ENCODE results near the gene HOXD11. TPM values are rescaled to one million over a fixed set of nuclear protein-coding genes. Genes with fewer than 3 reads are reported as not detected.
A peak's percentile ranks its signal among the peaks of the same experiment; 100 is the strongest.

HOXD11 gene
- total and polyA plus RNA-seq, 2 experiments from 2014 or later = not detected

- H3K36me3 ChIP-seq = no peaks in the 10 kb centered on the region
- H3K9me3 ChIP-seq (ENCODE audit: low read depth) = no peaks in the 10 kb centered on the region
- no peak overlapping the region for H3K27ac ChIP-seq
- TF ChIP-seq CTCF (IDR thresholded peaks at IDR 0.05; ENCODE audit: low read depth, low read length) = no peak
- peaks cover 100% of the 10 kb centered on the region for H3K27me3 ChIP-seq
- no peak for DNase-seq (ENCODE audit: low read depth in 1 of 2, low spot score in 1 of 2)
- no peak overlapping the region for H3K4me3 ChIP-seq
- H3K4me1 ChIP-seq (ENCODE audit: low read depth) = no peaks in the 10 kb centered on the region
These were observed 17.2 kb downstream of the HOXD11 start for GRCh38 chr2:176124110-176124946.

- Histone ChIP-seq H3K36me3 (no peaks in the 10 kb centered on the region), H3K27me3 (peaks cover 100% of the 10 kb centered on the region), H3K4me3 (no peak overlapping the region), H3K27ac (no peak overlapping the region), H3K9me3 (ENCODE audit: low read depth) (no peaks in the 10 kb centered on the region), H3K4me1 (ENCODE audit: low read depth) (no peaks in the 10 kb centered on the region)
- TF ChIP-seq CTCF (IDR thresholded peaks at IDR 0.05; ENCODE audit: low read depth, low read length) = no peak
- no peak for DNase-seq (ENCODE audit: low read depth in 1 of 2, low spot score in 1 of 2)
These were observed 18.1 kb downstream of the HOXD11 start for GRCh38 chr2:176124947-176125771.

- Histone ChIP-seq H3K4me3 (no peak overlapping the region), H3K4me1 (ENCODE audit: low read depth) (no peaks in the 10 kb centered on the region), H3K36me3 (no peaks in the 10 kb centered on the region), H3K27me3 (peaks cover 100% of the 10 kb centered on the region), H3K9me3 (ENCODE audit: low read depth) (no peaks in the 10 kb centered on the region), H3K27ac (no peak overlapping the region)
- no peak for DNase-seq (ENCODE audit: low read depth in 1 of 2, low spot score in 1 of 2)
- no peak for TF ChIP-seq CTCF (IDR thresholded peaks at IDR 0.05; ENCODE audit: low read depth, low read length)
These were observed 18.6 kb downstream of the HOXD11 start for GRCh38 chr2:176125772-176126054.

GRCh38 chr2:176126929-176127773 is 20.1 kb downstream of the HOXD11 start:
- peak; percentile 70 for TF ChIP-seq CTCF (IDR thresholded peaks at IDR 0.05; ENCODE audit: low read depth, low read length)
- no peak overlapping the region for H3K27ac ChIP-seq
- H3K4me3 ChIP-seq = no peak overlapping the region
- DNase-seq (ENCODE audit: low read depth in 1 of 2, low spot score in 1 of 2) = peak; percentile 72 to 82
- H3K27me3 ChIP-seq = peaks cover 100% of the 10 kb centered on the region
- no peaks in the 10 kb centered on the region for H3K9me3 ChIP-seq (ENCODE audit: low read depth)
- H3K4me1 ChIP-seq (ENCODE audit: low read depth) = no peaks in the 10 kb centered on the region
- H3K36me3 ChIP-seq = no peaks in the 10 kb centered on the region

- no peaks in the 10 kb centered on the region for H3K36me3 ChIP-seq
- DNase-seq (ENCODE audit: low read depth in 1 of 2, low spot score in 1 of 2) = no peak
- no peaks in the 10 kb centered on the region for H3K4me1 ChIP-seq (ENCODE audit: low read depth)
- no peak for TF ChIP-seq CTCF (IDR thresholded peaks at IDR 0.05; ENCODE audit: low read depth, low read length)
- no peaks in the 10 kb centered on the region for H3K9me3 ChIP-seq (ENCODE audit: low read depth)
- no peak overlapping the region for H3K27ac ChIP-seq
- no peak overlapping the region for H3K4me3 ChIP-seq
- H3K27me3 ChIP-seq = peaks cover 100% of the 10 kb centered on the region
These were observed 20.6 kb downstream of the HOXD11 start for GRCh38 chr2:176127774-176128072.

Measured in cardiac muscle cell (in vitro differentiated cells and primary cell).